Fibroblast of peridontal ligament (primary cell): ENCODE results near the gene FBXO31.
"Not testable (repeated sequence)": the region's sequence is repeated elsewhere in the genome, so short reads cannot be mapped to it uniquely, and the experiment has no call there.

Source experiments
- DNase-seq: peaks from one replicate; pipeline ENCODE4 v3.0.0-alpha.2; 2010; ENCODE audit errors: extremely low read depth

Gene FBXO31

GRCh38 chr16:87343753-87344050, 39.9 kb downstream of the FBXO31 start:
- no peak for DNase-seq

GRCh38 chr16:87342978-87343752, 40.4 kb downstream of the FBXO31 start:
- no peak for DNase-seq

GRCh38 chr16:87342504-87342903, 41.1 kb downstream of the FBXO31 start:
- DNase-seq = no peak

DNA sequence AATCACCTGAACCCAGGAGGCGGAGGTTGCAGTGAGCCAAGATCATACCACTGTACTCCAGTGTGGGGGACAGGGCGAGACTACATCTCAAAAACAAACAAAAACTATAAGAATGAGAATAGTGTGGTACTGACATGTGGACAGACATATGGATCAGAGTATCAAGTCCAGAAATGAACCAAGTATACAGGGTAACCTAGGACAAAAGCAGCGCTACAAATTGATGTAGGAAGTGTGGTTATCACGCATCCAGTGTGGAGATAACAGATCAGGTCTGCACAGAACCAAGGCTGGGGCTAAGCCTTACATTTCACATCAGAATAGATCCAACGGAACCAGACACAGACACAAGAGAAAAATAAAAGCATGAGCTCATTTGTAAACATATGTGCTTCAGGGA, 43.4 kb downstream of the FBXO31 start:
- DNase-seq = no peak

GRCh38 chr16:87339724-87340105, 43.9 kb downstream of the FBXO31 start:
- not testable (repeated sequence) for DNase-seq

DNA sequence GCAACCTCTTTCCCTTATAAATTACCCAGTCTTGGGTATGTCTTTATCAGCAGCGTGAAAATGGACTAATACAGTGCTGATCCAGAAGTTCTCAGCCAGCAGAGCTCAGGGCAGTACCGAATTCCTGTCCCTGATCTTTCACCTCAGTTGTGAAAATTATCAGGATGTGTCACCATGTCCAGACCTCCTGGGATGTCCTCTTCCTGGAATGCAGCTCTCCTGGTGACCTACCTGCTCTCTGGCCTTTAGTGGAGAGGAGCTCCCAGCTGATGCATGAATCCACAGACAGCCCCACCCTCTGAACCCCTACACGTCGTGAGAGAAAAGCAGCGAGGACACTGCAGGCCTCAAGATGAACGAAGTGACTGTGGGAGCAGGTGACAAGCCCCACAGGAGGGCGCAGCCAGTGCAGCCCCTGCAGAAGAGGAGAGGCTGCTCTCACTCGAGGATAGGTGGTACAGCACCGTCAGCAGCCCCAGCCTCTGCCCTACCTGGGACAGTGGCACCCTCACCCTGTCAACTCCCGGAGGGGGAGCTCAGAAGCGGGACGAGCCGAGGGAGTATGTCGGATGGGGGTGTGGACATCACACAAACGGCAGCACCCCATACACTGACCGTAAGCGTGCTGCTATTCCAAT, 44.4 kb downstream of the FBXO31 start:
- no peak for DNase-seq

- DNase-seq = no peak
These were observed 45.3 kb downstream of the FBXO31 start for GRCh38 chr16:87338155-87338765.

DNA sequence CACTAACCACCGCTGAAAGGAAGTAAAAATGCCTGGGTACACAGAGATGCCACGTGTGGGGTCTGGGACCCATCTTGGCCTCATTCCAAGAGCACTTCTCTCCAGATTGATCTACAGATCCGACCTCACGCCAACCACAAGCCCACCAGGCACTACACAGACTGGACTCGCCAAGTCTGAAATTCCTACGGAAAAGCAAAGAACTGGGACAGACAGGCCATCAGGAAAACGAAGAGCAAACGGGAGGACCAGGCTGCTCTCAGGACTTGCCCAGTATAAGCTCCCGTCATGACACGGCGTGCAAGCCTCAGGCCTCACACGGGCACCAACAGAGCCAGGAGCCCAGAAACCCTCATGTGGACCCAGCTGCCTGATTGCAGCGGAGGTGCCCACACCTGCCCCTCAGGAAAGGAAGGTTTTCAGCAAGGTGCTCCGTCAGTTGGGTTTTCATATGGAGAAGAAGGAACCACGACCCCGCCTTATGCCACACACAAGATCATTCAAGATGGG, 46.3 kb downstream of the FBXO31 start:
- no peak for DNase-seq

GRCh38 chr16:87336434-87337240, 46.9 kb downstream of the FBXO31 start:
- DNase-seq = no peak

- no peak for DNase-seq
These were observed 47.7 kb downstream of the FBXO31 start for GRCh38 chr16:87335625-87336433.

DNA sequence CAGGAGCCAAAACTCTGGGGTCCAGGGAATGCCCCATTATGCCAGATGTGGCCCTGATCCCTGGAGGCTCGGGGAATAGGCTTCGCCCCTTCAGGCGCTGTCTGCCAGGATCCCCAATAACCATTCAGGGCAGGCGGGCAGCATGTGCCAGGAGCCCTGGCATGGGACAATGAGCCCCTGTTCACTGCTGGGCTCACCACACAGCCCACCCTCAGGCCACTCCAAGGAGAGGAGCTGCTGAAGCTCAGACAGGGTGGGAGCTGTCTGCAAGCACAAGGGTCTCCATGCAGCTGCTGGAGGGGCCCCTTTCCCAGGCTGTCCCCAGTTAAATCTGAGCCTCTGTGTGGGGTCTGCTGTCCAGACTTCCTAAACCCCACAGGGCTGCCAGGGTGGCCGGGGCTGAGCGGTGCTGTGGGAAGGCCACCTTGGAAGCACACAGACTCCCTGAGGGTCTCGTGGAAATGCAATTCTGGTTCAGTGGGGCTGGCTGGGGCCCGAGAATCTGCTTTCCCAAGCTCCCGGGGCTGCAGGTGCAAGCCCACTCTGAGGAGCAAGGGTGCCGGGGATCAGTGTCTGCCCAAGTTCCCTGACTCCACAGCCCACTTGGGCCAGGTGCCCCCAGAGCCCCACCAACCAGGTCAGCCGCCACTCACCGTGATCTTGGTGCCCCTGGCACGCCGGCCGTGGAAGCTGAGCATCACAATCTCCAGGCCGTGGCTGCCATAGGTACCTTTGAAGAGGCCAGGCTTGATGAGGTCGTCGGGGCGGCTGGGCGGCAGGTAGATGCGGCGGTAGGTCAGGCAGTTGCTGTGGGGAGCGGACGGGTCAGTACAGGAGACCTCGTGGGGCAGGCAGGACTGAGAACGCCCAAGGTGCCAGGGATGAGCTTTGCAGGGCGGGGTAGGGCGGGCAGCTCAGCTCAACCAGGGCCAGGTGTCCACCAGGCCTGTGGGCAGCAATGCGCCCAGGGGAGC, 48.6 kb downstream of the FBXO31 start:
- no peak for DNase-seq

DNA sequence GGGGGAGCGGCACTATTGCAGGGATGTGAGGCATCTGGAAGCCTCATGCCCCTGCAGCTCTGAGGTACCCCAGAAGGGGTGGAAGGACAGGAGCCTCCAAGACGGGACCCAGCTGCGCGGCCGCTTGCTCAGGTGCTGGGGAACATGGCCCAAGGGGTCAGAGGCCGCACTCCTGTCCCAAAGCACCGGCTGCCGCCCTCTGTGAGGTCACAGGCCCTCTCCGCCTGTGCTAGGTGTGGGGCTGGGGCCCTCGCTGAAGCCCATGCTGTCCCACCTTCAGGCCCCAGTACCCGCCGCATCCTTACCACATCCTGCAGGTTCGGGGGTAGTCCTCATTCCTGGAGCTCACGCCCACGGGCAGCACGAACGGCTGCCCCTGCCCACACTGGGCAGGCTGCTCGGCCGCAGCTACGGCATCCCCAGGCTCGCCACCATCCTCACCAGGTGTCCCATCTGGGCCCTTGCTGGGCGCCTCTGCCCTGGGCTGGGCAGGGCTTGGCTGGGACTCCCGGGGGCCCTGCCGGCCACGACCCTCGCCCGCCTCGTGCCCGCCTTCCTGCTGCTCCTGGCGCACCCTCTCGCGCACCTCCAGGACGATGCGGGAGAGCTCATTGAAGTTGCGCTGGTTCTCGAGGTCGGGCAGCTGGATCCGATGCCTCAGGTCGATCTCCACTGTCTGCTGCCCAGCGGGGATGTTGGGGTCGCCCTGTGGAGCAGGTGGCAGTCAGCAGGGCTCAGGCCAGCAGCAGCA, 49.8 kb downstream of the FBXO31 start:
- no peak for DNase-seq

GRCh38 chr16:87333101-87333500, 50.5 kb downstream of the FBXO31 start:
- no peak for DNase-seq

GRCh38 chr16:87332150-87332549, 51.4 kb downstream of the FBXO31 start:
- no peak for DNase-seq

DNA sequence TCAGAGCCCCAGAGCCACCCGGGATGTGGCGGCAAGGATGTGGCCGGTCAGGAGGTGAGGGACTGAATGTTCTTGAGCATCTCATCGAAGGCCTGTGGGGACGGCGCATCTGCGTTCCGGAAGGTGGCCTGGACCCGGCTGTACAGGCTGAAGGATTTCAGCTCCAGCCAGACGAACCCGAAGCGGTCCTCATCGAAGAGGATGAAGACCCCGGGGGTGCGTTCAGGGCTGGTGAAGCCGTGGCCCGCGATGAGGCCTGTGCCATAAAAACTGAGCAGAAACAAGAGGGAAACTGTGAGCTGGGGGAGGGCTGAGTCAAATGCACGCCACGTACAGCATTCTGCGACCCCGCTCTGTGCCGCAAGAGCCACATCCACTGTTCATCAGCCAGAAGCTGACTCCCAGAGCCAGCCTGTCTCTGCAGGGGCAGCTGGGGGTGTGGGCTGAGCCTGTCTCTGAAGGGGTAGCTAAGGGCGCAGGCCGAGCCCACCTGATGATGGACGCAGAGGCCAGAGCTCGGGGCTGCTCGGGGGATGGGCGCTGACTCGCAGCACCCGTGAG, 52.3 kb downstream of the FBXO31 start:
- no peak for DNase-seq

DNA sequence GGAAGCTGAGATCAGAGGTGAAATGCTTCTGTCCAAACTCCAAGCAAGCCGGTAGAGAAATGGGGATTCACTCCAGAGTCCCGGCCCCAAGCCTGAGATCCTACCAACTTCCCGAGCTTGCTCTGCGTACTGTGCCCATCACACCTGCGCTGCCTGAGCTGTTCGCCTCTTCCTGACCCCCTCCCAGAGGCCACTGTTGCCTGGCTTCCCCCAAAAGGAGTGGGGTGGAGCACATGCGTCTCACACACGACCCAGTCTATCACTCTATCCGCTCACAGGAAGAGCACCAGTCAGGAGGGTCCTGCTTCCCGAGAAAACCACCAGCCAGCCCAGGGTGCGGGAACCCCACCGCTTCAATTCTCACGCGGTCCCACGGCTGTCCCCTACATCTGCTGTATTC, 52.9 kb downstream of the FBXO31 start:
- no peak for DNase-seq

- no peak for DNase-seq
These were observed 53.3 kb downstream of the FBXO31 start for GRCh38 chr16:87330257-87330624.

- DNase-seq = no peak
These were observed 53.9 kb downstream of the FBXO31 start for GRCh38 chr16:87329436-87330256.
